ENCODE data around the gene BBS9.

Gene BBS9

DNA sequence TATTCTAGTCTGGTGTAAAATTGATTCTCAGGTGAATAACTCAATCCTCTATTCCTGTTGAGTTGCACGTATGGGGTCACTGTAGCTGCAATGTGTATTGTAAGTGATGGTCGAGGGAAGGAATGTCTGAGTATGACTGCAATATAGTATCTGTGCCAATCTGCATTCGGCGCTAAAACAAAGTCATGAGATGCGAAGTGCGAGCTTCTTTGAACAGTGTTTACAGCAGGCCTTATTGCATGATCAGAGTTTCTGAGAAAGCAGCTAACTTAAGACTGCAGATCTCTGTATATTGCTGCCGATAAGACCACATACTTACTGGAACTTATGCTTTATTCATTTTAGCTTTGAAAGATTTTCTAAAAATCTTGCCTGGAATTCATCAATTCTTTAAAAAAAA, 434.3 kb downstream of the BBS9 start:
- no peak for DNase-seq

DNA sequence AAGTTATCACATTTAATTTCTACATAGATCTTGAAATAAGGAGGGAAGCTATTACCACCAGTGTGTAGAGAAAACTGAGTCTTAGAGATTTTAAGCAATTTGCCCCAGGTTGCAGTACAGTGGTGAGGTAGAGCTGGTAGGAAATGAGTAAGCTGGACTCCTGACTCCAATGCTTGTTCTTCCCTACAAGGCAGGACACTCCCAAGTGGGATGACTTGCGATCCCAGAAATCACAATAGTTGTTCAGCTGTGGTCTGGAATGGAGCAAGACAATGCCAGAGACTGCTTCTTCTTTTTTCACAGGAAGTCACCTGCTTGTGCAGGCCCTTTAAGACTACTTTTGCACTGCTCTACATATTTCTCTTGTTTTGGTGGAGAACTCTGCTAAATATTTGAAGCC, 448.8 kb downstream of the BBS9 start:
- DNase-seq: no peak

DNA sequence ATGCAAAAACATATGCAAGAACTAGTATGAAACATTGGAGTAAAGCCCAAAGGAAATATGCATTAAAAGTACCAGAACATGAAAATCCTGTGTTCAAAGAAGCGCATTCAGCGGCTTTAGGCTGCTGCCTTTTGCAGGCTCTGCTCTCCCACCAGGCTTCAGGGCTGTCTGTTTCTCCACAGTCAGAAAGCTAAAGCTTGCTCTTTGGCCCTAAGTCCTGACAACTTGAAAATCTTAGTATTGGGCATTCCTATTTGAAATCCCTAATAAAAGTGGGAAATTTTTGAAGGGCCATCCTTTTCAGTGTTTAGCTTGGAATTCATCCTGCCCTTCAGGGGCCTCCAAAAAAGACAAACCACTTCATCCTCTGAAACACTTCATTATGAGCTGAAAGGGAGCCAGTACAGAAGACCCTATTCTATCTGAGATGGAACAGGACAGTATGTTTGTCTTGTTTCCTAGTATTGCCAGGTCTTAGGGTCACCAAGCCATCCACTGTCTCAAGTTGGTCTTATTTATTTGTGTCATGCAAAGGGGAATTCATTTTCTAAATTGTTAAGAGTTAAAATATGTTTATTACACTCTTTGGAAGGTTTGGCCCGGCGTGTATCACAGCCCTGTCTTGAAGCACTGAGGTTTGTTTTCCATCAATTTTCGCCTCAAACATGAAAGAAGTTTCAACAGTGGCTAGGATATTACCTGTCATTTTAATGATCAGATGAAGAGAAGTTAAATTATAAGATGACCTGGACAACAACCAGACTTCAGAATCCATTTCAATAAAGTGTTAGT, 449.7 kb downstream of the BBS9 start:
- no peak for DNase-seq

DNA sequence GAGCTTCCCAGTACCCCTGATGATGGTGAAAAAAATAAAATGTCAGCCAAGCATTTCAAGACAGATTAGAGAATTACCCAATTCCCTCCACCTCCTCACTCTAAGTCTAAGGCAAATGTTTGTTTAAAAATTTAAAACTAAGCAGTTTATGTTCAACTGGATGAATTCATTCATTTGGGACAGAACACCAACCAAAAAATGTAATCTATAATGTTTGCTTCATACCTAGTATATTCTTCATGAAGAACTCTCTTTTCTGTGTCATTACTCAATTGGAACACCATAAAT, 450.3 kb downstream of the BBS9 start:
- no peak for DNase-seq

DNA sequence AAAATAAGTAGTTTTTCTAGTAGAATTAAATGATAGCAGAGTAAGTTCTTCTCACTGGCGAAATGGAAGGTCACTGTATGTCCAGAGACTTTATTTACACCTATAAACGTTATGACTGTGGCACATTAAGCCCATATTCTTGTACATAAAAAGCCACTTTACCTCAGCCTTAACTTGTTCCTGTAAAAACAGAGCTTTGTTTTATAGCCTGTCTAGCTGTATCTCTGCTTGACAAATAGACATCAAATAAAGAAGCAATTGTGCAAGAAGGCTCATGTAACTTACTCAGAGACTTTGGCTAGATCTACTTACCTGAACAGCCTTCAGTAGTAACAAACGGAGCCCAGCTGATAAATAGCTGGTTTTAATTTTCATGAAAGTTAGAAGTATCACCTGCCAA, 451.9 kb downstream of the BBS9 start:
- DNase-seq: no peak

DNA sequence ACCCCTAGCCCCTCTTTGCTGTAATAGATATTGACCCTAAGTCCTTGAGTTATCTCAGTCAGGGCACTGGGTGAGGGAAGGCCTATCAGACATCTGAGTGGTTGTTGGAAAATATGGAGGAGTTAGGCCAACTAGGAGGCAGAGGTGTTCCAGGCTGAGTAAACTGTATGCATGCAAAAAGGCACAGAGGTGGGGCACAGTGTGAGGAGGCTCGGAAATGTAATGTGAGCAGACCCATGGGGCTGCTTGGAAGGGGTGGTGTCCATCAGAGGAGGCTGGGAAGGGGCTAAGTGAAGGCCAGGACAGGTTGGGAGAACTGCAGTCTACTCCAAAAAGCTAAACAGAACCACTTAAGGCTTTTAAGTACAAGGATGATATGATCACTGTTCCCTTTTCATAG, 452.7 kb downstream of the BBS9 start:
- no peak for DNase-seq

DNA sequence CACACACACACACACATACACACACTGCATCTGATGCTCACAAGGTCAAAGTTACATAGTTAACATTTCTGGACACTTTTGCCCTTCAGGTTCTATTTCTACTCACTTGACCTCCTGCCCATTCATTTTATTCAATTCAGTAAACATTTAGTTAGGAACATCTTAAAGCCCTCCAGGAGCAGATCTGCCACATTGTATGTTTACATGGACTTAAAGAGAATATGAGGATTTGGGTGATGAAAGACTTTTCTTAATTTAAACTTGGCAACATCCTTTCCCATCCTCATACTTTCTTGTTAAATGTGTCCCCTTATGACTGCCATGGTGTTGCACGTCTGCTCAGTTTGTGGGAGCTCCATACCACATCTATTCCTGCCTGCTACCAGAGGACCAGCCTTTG, 453.2 kb downstream of the BBS9 start:
- no peak for DNase-seq

DNA sequence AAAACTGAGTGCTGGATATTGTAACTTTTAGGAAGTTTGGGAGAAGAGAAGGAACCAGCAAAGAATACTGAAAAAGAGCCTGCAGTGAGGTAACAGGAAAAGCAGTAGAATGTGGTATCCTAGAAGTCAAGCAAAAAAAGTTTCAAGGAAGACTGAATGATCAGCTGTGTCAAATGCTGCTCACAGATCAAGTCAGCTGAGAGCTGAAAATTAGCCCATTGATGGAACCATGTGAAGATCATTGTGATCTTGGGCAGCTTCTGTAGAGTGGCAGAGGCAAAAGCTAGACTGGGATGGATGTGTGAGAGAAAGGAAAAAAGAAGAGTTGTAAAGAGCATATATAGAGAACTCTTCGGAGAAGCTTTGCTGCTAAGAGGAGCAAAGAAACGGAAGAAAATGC, 460.5 kb downstream of the BBS9 start:
- DNase-seq: no peak

DNA sequence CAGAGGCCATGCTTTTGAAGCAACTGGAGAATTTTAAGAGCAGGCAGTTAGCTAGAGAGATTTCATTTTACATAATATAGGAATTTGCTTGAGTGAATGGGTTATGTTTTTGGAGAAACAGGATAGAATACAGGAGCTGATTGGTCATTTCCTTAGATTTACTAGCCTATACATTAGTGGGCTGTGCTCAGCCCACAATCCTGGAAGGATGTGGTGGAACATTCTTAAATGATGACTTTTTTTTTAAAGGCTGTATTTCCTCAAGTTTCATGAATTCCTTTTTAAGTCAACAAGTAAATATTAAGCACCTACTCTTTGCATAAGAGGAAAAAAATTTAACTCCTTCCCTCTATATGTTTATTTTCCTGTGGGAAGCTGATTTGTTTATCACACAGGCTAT, 461.6 kb downstream of the BBS9 start:
- no peak for DNase-seq

DNA sequence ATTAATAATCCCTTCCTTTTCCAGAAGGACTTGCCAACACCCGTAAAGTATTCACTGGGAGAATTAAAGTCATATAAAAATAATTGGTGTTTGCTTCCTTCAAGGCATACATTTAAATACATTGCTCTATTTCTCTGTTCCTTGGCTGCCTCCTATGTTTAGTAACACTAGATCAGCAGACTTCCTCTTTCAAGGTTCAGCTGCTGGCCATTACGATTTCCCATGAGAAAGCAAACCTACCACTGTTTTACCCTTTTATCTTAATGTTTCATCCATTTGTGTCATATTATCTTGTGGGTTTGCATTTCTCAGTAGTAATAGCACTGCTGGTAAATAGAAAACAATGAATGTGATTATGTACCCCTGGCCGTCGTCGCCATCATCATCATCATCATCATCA, 462.1 kb downstream of the BBS9 start:
- no peak for DNase-seq

DNA sequence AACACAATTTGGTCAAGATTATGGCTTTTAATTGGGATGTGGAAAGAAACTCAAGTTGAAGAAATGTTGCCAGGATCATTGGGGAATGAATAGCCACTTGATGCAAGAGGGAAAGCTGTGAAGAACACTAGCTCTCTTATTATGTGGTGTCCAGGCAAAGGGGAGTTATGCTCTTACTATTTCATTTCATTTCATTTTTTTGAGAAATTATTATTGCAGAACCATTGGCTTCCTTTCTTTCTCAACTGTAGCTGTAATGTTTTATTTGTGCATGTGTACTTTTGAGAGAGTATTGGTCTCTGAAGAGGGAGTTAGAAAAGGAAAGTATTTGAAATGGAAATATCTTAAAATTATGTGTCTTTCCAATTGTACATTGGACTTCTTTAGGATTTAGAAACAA, 463.4 kb downstream of the BBS9 start:
- DNase-seq: no peak

DNA sequence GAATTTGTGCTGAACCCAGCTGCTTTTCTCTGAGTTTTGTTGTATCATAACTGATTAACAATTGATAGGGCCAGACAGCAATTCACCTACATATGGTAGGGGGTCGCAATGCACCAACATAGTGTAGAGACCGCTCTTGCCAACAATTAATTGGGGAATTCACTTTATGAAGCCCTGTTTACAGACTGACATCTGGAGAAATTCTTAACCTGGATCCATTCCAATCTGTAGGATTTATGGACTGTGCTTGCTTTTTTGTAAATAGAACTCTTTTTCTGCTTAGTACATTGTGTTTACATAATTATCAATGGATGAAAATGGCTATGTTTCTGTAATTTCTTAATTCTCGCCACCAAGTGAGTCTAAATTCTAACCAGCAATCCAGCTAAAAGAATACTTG, 464.2 kb downstream of the BBS9 start:
- no peak for DNase-seq

DNA sequence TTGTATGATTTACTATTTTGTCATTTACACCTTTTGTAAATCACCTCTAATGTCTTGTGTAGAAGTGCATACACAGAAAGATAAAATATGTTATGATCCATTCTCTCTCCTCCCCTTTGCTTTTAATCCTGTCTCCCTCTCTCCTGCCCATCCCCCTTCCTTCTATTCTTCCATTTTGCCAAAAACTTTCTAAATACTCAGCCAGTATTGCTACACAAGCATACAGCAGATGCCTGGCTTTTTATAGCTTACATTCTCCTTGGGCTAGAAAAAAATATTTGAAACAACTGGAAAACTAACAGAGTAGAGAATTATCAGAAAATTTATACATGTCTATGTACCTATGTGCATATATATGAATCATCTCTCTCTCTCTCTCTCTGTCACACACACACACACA, 467.3 kb downstream of the BBS9 start:
- DNase-seq: no peak

DNA sequence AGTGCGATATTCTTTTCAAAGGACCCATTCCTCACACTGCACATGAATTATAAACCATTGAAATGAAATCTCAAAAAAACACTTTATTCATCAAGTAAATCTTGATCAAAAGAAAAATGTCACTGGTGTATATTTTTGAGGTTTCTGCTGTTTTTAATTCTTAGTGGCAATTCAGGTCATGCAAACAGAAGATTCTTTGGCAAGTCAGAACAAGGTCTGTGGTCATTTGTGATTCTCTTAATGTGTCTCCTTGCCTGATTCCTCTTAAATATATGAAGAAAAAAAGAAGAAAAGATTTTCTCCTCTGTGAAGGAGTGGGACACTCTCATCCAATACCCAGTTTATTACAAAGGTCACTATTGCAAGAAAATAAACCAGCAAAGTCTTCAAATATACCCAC, 467.8 kb downstream of the BBS9 start:
- no peak for DNase-seq

DNA sequence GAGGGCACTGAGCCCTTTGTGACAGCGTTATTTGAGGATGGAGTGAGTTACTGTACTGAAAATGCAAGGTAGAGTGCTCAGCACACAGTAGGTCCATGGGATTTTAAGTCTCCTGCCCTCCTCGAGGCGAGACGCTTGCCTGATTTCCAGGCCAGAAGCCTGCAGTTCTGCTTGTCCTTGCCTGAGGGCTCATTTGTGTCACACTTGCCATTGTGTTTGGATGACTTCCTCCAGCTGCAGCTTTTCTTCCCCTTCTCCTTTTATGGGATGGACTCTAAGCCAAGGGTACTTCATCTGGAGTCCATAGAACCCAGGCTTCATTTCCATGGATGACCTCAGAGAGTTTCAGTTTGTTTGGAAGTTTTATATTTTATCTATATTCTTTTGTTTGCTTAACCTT, 471.7 kb downstream of the BBS9 start:
- no peak for DNase-seq

DNA sequence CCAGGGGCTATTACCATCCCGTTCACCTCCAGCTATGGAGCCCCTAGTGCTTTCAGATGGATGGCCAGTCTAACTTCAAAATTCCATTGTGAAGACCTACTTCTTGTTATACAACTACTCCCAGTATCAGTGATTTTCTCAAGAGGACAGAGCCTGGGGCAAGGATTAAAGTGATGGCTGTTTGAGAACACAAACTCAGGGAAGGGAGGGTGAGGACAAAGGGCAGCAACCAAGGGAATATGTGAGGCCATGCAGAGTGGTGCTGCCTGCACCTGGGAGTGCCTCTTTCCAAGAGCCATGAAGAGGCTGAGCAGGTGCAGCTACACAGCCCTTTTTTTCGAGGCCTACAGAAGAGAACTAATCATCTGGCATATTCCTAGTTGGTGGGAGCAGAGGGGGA, 472.5 kb downstream of the BBS9 start:
- DNase-seq: no peak

DNA sequence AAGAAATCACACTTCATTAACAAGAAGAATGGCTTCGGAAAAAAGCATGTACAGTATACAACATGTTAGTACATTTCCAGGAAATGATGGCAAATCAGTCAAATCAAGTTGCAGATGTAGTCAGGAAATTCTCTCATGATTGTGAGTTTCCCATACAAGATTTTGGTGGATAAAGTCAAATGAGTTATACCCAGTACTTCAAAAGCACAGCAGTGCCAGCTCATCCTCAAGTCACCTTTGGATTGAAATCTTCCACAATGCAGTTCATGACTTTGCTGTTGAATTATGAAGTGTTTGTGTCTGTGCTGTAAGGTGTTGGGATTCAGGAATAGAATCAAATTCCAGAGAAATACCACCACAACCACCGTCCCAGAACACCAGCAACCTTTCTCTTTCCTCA, 474.7 kb downstream of the BBS9 start:
- DNase-seq: no peak

DNA sequence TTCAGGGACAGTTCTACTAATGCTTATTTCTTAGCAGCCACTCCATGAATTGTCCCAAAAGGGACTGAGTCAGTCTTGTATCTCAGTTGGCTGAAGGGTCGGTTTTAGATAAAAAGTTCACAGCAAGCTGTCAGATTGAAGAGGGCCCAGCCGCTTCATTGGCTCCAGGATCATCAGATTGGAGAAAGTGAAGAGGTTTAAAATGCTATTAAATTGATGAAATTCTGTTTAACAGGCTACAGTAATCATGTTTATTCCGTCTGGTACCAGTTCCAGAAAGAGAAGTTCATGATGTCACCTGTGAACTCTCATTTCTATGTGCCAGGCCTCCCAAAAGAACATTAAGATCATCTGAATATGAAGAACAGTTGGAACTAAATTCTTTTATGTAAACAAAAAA, 481.6 kb downstream of the BBS9 start:
- DNase-seq: no peak

DNA sequence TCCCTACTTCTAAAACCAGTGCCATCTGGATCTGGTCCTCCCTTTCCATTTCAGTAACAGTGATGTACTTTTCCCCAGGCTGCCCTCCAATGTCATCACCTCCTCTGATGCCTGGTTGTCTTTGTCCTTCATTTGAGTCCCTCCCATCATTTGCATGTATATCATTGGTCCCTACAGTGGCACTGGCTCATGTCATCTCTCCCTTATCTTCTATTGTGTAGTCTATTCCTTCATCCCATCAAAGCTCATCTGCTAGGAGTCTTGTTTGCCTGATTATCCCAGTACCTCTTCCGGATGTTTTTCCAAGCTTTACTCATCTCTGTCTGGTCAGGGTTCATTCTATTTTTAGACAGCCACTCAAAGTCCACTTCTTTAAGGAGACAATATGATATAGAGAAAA, 483.1 kb downstream of the BBS9 start:
- no peak for DNase-seq

DNA sequence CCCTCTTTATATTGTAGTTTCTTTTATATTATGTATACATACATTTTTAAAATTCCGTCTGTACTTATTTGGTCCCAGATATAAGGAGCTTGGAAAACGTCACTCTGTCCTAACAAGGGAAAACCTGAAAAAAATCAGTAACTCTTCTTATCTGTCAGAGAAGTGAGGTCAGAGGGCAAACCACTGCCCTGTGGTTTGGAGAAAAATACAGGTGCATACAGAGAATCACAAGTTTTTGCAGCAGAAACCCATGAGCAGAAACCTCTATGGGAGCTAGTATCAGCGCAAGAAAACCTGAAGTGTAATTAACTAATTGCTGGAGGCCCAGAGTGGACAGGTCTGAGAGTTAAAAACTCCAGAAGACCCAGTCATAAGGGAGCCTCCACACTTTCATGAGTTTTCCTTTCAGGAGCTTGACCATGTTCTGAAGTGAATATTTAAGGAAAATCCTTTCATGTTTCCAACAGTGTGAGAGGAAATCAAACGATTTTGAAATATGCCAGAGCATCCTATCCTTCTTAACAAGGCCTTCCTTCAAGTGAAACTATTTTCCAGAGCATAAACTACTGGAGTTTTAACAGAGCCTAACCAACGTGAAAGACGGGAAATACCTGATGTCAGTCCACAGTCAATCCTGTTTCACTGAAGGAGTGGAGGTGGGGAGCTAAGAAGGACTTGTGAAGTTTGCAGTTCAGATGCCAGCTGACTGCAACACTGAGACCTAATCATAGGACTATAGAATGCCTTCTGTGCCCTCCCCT, 485.2 kb downstream of the BBS9 start:
- DNase-seq: no peak

DNA sequence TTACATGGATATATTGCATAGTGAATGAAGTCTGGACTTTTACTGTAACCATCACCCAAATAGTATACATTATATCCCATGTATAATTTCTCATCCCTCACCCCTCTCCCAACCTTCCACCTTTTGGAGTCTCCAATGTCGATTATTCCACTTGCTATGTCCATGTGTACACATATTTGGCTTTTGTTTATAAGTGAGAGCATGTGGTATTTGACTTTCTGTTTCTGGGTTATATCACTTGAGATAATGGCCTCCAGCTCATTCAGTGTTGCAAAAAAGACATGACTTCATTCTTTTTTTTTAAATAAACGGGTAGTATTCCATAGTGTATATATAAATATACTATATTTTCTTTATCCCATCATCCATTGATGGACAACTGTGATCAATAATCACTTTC, 487.4 kb downstream of the BBS9 start:
- no peak for DNase-seq

DNA sequence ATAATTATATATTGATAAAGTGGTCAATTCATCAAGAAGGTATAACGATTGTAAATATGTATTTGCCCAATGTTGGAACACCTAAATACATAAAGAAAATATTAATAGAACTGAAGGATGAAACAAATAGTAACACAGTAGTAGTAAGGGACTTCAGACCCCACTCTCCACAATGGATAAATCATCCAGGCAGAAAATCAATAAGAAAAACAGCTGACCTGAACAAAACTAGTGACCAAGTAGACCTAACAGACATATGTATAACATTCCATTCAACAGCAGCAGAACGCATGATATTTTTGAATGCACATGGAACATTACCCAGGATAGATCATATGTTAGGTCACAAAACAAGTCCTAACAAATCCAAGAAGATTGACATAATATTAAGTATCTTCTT, 489.9 kb downstream of the BBS9 start:
- DNase-seq: no peak

DNA sequence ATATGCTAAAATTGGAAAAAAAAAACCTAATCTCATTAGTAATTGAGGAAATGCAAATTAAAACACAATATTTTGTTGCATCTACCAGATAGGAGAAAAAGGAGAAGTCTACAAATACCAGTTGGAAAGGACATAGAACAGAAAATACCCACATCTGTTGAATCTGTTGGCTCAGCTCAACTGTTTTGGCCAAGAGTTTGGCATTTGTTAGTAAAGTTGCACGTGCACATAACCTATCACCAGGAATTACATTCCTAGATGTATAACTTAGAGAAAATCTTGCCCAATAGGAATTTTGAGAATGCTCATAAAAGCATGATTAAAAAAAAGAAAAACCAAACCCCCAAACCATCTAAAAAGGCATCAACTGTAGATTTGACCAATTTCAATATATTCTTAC, 493.9 kb downstream of the BBS9 start:
- DNase-seq: no peak

DNA sequence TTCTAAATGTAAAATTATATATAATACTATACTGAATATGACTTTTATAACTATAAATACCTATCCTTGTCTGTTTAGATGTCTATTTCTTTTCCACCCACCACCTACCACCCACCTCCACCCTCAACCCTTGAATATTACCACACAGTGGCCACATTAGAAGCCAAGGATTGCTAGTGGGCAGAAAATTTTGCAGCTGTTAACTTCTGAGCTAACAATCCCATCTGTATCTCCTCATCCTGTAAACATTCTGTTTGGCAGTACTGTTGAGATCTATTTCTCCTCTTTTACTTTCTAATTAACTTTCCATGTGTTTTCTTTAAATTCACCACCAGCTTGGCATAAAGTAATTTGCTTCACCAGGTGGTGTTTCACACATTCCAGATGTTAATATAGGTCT, 494.9 kb downstream of the BBS9 start:
- no peak for DNase-seq

DNA sequence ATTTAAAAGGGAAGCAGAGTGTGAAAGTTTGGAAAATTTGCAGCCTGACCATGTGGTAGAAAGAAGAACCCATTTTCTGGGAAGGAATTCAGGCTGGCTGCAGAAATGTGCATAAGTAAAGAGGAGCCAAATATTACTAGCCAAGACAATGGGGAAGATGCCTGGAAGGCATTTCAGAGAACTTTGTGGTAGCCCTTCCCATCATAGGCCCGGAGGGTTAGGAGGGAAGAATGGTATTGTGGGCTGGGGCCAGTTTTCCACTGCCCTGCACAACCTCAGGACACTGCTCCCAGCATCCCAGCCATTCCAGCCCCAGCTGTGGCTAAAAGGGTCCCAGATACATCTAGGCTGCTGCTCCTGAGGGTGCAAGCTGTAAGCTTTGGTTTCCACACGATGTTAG, 497.5 kb downstream of the BBS9 start:
- no peak for DNase-seq

All from NCI-H82 (cell line).